ENCODE data around the gene VAV2.

Gene VAV2

DNA sequence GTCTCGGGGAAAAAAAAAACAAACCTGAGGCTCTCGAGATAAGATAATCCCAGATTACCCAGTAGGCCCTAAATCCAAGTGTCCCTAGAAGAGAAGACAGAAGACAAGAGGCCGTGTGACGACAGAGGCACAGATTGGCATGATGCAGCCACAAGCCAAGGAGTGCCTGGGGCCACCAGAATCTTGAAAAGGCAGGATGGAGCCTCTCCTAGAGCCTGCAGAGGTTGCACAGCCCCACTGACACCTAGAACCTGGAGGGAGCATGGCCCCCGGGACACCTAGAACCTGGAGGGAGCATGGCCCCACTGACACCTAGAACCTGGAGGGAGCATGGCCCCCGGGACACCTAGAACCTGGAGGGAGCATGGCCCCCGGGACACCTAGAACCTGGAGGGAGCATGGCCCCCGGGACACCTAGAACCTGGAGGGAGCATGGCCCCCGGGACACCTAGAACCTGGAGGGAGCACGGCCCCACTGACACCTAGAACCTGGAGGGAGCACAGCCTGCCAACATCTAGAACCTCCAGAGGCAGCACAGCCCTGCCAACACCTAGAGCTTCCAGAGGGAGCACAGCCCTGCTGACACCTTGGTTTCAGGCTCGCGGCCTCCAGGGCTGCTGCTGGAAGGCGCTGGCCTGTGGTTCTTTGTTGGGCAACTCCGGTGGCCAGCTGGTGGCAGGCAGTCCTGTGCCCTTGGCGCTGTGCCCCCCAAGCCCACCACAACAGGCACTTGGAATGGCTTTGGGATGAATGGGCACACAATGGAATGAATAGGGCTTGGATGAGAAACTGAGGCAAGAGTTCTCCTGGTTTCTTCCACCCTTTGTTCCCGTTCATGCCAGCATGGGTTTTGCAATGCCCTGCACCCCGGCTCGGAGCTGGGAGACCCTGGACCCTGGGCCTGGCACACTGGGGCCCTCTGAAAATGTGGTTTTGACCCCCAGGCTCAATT is 39.2 kb downstream of the VAV2 start:
- DNase-seq (ENCODE audit: low spot score) = no peak

- no peak for DNase-seq (ENCODE audit: low spot score)
These were observed 40.9 kb downstream of the VAV2 start for GRCh38 chr9:133951265-133951664.

- no peak for DNase-seq (ENCODE audit: low spot score)
These were observed 41.5 kb downstream of the VAV2 start for GRCh38 chr9:133950629-133951111.

GRCh38 chr9:133950192-133950591 is 41.9 kb downstream of the VAV2 start:
- DNase-seq (ENCODE audit: low spot score) = no peak

- DNase-seq (ENCODE audit: low spot score) = no peak
These were observed 42.5 kb downstream of the VAV2 start for GRCh38 chr9:133949486-133950061.

- DNase-seq (ENCODE audit: low spot score) = no peak
These were observed 43.3 kb downstream of the VAV2 start for GRCh38 chr9:133948561-133949485.

DNA sequence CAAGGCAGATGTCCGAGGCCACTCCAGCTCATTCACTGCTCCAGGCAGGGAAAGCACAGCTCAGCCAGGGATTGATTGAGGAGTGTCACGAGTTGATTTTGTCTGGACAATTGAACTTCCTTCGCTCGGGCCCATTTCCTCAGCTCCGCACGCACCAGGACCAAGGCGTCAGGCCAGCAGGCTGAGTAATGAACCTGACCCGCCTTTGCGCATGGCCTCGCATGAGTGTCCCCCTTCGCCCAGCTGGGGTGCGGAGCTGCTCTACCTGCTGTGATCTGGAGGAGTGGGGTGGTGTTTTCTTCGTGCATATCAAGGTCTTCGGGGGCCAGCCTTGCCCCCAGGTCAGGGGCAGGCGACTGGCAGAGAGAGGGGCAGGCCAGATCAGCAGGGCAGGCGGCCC is 44.0 kb downstream of the VAV2 start:
- no peak for DNase-seq (ENCODE audit: low spot score)

DNA sequence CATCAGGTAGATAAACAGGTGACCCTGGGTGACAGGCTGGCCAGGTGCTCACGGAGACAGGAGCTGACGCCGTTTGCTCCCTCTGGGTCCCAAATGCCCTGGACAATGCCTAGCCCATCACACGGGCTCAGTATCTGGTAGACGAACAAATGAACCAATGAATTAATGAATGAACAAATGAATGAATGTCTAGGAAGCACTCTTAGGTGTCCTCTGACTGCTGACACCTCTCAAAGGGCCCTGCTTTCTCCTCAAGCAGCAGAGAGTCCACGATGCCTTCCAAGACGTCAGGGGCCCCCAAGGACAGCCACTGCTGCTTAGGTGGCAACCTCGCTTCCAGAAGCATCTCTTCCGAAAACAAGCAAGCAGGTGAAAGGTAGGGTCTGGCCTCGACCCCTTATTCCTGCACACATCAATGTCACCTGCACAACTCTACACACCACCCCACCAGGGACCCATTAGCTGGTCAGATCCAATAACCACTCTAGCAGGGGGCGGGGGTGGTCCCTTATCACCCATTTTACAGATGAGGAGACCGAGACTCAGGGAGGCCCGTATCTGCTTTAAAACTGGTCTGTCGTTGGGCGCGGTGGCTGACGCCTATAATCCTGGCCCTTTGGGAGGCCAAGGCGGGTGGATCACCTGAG is 45.2 kb downstream of the VAV2 start:
- no peak for DNase-seq (ENCODE audit: low spot score)

DNA sequence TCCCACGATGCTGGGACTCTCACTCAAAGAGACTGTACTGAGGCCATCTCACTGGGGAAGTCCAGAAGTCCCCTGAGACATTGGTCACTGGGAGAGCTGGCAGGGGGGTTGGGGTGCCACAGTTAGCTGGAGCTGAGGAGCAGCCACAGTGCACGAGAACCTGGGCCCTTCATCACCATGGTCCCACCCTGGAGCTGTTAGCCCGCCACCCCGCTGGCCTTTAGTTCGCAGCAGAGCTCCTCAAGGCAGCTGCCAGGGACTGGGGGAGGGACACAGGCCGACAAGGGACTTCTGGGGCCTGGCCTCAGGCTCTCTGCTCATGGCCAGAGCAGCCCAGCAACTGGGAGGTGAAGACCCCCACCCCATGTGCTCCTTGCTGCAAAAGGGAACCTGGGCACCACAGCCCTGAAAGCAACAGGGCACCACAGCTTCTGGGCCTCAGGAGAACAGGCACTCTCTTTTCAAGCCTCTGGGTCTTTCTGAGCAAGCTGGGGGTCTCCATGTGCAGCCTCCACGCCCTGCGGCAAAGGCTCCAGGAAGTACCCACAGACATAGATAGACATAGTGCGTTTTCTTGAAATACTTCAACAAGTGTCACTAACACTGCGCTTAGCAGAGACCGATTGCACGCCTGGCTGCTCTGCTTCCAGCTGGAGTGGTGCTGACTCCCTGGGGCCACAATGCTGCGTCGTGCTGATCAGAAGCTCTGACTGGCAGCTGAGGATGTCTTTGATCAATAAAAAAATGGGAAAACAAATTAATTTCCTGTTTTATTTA is 46.0 kb downstream of the VAV2 start:
- DNase-seq (ENCODE audit: low spot score) = no peak

DNA sequence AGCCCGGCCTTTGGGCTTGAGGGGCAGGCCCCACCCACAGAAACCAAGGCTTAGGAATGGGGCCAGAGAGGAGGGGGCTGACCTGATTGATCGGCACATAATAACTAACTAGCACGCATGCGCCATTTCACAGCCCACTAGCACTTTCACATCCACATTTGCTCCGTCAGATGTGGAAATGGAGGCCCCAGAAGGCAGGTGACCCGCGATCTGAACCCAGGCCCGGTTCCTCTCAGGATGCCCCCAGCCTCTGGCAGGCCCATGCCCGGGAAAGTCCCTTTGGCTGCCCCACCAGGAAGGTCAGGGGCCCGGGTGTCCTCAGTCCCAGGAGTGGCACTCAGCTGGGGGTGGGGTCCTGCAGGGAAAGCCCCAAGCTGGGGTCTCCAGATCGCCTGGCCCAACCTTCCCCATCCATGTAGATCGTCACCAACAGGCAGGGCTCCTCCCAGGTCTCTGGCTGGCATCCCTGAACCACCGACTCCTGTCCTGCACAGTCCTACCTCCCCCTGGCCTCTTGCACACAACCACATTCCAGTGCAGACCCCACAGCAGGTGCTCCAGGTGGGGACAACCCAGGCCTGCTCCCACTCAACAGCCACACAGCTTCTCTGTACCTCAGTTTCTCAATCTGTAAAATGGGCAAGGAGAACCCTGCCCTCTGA is 46.7 kb downstream of the VAV2 start:
- no peak for DNase-seq (ENCODE audit: low spot score)

- no peak for DNase-seq (ENCODE audit: low spot score)
These were observed 47.4 kb downstream of the VAV2 start for GRCh38 chr9:133944746-133945135.

DNA sequence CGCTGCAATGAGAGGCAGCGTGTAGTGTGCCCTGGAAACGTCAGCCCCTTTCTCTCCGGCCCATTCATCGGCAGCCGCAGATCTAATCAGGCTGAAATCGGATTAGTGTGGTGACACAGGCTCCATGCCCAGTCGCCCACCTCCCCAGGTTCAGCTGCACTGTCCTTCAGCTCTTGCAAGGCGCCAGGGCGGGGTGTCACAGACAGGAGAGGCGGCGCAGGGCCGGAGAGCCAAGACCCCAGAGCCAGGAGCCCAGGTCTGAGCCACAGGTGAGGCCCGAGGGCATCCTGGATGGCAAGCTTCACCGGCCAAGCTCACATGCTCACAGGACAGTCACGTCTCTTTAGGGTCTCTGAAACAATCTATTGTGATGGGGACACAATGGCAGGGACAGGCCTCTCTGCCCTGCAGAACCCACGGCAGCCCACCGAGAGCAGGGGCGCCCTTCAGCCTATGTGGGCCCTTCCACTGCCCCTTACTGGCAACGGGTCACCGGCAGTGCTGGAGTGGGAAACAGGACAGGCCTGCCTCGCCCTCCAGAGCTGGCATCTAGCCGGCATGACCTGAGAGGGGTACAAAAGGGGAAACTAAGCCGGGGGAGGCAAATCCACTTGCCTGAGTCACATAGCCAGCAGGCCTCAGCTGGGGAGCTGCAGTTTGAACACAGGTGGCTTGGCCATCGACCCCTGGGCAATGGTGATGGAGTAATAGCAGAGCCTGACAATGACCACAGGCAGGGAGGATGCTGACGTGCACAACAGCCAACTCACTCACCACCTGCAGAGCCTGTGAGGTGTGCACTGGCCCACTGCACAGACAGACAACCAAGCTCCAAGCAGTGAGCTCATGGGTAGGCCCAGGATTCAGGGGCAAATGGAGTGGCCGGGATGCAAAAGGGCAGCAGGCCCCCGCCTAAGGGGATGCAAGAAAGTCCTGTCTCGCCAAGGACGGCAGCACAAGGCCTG is 48.1 kb downstream of the VAV2 start:
- no peak for DNase-seq (ENCODE audit: low spot score)

DNA sequence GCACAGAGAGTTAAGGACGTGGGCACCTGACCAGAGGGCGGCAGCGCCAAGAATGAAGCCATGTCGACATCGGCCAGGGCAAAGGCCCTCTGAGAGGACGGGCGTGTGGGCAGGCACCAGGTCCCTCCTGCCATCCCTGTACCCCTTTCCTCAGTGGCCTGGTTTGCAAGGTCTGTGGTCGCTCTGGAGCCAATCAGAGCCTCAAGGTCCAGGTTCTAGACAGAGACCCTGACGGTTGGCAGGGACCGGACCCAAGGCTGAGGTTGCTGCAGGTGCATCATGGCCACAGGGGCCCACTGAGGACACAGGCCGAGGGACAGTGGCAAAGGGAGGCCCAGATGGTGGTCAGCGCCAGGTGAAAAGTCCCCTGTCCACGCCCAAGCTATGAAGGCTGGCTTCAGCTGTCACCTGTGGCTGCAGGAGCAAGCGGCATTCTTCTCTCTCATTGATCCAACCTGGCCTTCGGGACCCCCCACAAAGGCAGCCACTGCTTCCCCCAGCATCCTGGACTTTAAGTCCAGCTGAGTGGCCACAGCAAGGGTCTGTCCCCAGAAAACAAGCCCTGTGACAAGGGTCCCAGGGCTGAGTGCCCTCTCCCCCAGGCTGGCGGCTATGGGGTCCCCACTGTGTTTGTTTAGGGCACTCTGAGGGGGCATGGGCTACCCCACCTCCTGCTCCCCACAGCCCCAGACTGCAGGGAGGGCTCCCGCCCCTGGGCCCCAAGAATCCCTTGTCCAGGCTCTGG is 48.9 kb downstream of the VAV2 start:
- DNase-seq (ENCODE audit: low spot score) = no peak

- DNase-seq (ENCODE audit: low spot score) = no peak
These were observed 49.7 kb downstream of the VAV2 start for GRCh38 chr9:133942206-133942975.

GRCh38 chr9:133939845-133940244 is 52.3 kb downstream of the VAV2 start:
- DNase-seq (ENCODE audit: low spot score) = no peak

DNA sequence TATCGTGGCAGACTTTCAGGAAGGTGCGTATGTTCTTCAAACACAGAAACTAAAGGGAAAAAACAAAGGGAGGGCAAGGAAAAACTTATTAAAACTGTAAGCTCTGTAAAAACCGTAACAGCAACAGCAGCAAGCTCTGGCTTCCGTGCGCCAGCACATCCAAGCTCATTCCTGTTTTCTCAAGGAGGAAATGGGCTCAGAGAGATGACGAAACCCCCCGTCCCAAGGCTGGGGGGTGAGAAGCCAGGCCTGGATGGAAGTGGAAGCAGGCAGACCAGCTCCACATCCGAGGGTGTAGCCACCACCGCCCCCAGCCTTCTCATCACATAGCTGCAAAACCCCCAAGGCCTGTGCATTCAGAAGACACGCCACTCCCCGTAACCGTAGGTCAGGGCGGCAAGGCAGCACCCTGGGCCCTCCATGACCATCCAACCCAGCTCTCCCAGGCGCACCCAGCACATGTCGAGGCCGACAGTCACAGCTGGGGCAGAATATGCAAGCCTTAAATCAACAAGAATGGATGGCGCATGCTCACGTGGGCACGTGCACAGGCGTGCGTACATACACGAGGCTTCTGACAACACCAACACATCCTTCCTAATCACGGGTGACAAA is 52.8 kb downstream of the VAV2 start:
- no peak for DNase-seq (ENCODE audit: low spot score)

DNA sequence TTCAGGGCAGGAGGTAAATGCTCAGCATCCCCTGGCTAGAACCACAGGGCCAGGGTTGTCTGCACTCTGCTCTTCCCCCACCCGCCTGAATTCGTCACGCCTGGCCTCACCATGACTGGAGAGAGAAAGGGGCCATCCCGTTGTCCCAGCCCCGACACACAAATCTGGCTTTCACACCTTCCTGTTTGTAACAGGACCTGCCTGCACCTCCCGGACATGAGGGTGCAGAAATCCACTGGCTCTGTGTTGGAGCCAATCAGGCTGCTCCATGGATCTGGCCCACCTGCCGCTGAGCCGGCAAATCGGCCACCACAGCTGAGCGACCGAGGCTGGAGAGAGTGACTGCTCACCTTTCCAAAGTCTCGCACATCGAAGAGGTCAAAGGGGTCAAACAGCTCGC is 53.4 kb downstream of the VAV2 start:
- no peak for DNase-seq (ENCODE audit: low spot score)
